ENCODE results near the gene TDO2.
"Not testable (repeated sequence)": the region's sequence is repeated elsewhere in the genome, so short reads cannot be mapped to it uniquely, and the experiment has no call there.

The TDO2 gene

GRCh38 chr4:155903453-155903852 is at the start of gene TDO2:
Gene TDO2, plus strand, starts transcription at chr4:155903696. Its CDS starts 63 bp downstream, at chr4:155903759.
- no peak for DNase-seq

DNA sequence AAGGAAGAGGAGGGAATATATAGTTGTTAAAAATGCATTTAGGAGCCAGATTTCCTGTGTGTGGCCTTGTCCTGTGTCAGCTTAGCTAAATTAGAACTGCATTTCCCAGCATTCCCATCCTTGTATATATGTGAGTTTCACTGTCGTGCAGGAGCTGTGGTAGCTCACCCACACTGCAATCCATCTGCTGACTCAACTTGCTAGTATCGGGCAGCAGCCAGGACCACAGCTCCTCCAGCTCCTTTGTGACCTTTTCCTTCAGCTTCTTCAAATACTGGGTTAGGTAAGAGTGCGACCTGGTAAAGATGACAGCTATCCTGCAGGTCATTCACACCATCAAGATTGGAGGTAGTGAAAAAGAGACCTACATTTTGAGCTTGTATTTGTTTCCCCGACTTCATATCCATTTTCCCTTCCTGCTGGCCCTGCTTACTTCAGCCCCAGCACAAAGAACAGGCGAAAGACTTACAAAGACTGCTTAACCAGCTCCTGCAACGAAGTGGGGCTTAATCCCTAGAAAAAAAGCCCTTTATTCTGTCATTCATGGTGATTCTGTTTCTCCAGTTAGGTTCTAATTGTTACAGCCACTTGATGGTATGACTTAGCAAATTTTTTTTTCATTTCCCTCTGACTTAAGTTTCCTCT is 48.8 kb upstream of the TDO2 start:
- DNase-seq = no peak

GRCh38 chr4:155855897-155856296 is 47.6 kb upstream of the TDO2 start:
- DNase-seq = no peak

DNA sequence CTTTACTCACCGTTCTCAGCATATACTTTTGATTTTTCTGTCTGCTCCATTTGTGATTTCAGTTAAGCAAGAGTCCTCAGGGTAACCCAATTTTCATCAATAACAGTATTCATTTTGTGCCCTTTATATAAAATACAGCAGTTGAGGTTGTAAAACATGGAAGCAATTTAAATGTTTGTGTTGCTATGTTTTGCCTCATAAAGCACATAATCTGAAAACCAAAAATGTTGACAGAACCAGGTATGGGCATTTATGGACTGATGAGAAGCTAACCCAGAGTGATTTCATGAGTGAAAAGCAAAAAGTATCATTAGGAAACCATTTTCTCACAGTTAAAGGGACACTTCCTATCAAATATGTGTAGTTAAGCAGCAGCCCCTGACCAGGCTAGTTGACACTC is 37.3 kb upstream of the TDO2 start, which contains the start of gene ASIC5:
ASIC5 (minus strand) TSS at position 101 of the 400 bp plus-strand sequence; CDS start at position 50, 51 bp downstream.
- no peak for DNase-seq

- DNase-seq = no peak
These were observed 27.6 kb upstream of the TDO2 start for GRCh38 chr4:155875878-155876277.

- peak; percentile 2 for DNase-seq
These were observed 25.5 kb upstream of the TDO2 start for GRCh38 chr4:155877971-155878370.

GRCh38 chr4:155878611-155879010 is 24.9 kb upstream of the TDO2 start:
- no peak for DNase-seq

DNA sequence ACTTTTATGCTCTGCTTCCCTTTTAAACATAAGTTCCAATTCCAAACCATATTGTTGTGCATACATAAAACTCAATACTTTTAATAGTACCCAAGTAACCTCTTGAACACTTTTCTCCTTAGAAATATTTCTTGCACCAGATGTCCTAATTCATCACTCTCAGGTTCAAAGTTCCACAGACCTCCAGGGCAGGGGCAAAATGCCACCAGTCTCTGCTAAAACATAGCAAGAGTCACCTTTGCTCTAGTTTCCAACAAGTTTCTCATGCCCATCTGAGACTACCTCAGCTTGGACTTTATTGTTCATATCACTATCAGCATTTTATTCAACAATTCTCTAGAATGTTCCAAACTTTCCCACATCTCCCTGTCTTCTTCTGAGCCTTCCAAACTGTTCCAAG is 23.7 kb upstream of the TDO2 start:
- DNase-seq = no peak

DNA sequence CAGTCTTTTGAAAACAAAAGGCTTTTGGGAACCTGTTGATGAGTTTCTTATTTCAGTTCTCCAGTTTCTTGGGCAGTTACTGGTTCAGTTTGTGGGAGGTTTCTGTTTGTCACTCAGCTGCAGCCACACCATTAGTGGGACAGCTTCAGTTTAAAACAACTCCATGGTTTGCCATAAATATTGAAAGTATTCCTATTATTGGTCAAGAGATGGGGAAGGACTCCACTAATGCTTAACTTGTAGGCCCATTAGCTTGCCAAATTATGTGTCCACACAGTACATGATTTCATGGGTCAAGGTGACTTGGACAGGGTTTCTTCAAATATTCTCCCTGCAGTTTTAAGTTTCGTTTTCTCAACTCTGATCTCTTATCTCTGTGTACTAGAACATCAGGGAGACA is 21.9 kb upstream of the TDO2 start:
- DNase-seq = no peak

GRCh38 chr4:155883895-155884294 is 19.6 kb upstream of the TDO2 start:
- no peak for DNase-seq

DNA sequence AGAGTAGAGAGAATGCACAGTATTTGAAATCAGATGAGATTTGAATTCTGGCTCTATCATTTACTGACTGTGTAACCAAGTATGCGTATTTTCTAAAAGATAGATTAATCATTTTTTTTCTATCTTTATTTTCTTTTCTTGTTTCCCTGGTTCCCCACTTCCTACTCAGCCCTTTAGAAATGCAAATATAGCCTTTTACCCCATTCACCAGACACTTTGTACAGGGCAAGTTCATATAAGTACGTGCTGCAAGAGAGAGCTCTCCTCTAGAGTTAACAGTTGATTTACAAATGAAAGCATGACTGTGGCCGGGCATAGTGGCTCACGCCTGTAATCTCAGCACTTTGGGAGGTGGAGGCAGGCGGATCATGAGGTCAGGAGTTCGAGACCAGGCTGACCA is 17.8 kb upstream of the TDO2 start:
- no peak for DNase-seq

DNA sequence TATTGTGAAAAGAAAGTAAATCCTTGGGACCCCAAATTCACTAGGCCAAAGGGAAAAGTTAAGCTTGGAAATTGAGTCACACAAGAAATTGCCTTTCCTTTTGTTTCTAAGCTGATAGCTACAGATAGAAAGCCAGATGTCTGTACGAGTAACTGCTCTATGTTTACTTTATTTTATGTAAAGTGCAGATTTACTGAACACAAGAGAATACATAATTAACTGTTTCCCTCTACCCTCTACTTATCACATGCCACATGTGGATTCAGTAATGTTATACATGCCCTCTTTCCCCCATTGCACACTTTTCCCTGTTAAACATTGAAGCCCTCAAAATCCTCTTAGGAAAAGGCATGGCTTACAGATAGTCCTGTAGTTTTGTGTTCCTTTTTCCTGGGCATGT is 16.5 kb upstream of the TDO2 start:
- no peak for DNase-seq

- no peak for DNase-seq
These were observed 15.5 kb upstream of the TDO2 start for GRCh38 chr4:155887847-155888570.

DNA sequence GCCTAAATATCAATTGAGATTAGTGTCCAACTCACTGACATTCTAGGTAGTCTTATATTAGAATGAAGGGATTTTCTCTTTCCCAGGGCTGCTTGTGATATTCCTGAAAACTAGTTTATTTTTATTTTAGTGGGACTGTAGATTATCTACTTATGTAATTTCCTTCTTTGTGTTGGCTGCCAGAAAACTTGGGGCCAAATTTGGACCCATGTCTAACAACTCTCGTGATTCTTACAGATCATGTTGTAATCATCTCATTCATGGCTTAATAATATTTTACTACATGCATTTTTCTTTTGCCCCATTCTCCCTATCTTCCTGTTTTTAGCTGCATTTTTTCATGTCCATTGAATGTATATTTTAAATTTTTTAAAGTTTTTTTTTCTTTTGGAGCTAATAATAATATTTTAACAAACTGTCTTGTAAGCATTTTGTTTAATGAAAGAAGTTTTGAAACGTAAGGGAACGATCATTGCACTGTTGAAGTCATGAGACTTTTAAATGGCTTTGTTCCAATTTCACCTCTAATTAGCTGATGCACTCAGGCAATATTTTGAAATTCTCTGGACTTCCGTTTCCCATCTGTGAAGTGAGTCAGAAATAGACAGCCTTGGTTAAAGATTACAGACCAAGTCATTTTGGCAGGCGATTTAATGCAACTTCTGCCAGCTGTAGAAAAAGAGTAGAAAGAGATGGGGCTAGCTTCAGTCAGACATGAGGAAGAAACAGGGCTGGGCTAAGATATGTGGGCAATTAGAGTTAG is 14.3 kb upstream of the TDO2 start:
- no peak for DNase-seq

- no peak for DNase-seq
These were observed 13.6 kb upstream of the TDO2 start for GRCh38 chr4:155889946-155890345.

GRCh38 chr4:155891058-155891457 is 12.4 kb upstream of the TDO2 start:
- peak; percentile 1 for DNase-seq

DNA sequence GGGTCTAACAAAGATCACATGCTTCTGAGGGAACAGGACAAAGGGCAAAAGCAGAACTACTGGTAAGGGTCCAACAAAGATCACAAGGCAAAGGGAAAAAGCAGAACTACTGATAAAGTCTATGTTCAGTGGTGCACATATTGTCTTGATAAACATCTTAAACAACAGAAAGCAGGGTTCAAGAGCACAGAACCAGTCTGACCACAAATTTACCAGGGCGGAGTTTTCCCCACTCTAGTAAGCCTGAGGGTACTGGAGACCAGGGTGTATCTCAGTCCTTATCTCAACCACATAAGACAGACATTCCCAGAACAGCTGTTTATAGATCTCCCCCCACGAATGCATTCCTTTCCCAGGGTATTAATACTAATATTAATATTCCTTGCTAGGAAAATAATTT is 5.1 kb upstream of the TDO2 start:
- not testable (repeated sequence) for DNase-seq

DNA sequence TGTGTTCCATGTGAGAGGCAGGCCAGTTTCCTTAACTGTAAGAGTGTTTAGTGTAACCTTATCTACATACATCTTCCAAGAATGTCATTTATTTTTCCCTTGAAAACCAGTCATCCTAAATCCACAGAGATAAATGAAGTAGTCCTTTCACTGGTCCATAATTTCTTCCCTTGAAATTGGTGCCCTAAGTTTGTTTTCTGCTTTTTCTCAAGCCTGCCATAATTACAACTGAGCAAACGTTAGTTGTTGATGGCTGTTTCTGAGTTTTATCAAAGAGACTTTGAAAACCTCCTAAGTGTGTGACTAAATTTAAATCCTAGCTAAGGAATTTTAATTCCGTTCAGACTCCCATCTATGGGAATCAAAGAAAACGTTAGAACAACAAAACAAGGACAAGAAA is 3.6 kb upstream of the TDO2 start:
- no peak for DNase-seq

- no peak for DNase-seq
These were observed 3.1 kb upstream of the TDO2 start for GRCh38 chr4:155900381-155900780.

DNA sequence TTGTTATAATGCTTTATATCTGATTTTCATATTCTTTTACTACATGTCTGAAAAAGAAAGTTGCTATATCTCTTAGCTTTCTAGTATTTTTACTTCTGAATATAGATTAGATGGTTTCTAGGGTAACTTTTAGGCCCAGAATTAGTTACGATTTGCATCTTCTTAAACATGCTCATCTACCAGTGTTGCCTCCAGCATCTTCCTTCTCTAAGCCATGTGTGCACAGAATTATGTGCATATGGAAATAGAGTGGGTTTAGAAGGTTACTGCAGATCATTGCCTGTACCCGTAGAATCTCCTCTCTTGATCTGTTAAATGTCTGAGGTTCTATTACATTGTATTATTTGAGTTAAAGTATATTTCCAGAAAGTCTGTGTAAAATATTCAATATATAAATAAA is 2.5 kb upstream of the TDO2 start:
- no peak for DNase-seq

DNA sequence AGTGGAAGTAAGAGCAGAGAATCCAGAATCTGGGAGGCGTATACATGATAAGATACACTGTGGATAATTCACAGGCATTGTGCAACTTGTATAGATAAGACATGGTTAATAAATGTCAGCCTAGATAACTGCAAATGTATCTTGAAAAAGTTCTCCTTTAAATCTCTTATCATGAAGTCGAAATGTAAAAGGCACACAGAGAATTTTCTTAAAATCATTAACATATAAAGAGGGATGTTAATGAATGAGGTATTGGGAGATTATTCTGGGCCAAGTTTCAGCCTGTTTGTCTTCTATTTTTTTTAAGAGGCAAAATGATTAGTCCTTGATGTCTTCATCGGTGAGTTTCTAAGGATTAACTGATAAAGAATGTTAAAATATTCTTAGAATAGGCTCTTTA is 835 bp downstream of the TDO2 start:
- DNase-seq = no peak

DNA sequence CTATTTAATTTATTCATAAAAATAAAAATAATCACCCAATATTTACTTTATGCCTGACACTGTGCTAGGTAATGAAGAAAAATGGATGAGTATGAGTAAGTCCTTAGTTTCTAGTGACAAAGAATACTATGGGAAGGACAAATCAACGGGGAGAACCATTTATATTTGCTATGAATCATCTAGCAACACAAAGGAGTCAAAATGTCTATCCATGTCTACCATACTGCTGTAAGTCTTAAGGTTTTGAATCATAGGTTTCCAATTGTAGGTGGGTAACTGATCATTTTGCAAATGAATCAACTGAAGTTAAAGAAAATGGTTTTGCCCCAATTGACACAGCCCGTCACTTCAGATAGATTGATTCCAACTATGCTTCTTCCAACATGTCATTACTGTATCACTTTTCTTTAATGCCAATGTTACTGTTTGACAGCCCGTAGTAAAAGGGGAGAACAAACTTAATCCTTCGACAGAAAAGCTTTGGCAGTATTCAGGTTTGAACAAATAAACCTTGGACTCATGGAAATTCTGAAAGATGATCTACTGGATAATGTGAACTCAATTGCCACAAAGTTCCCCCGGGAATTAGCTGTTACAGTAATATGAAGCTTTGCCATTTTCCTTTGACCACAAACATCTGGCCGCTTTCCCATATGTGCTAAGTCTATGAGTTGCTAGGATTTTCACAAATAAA is 3.2 kb downstream of the TDO2 start:
- DNase-seq = peak; percentile 16

GRCh38 chr4:155907556-155907955 is 4.1 kb downstream of the TDO2 start:
- no peak for DNase-seq
